ENCODE data around the gene LRRC32.

GRCh38 chr11:76661834-76662434 is 8.6 kb downstream of the LRRC32 start:
- no peak for TF ChIP-seq CHD2 (IDR thresholded peaks at IDR 0.05; ENCODE audit: low read depth, low read length)
- TF ChIP-seq NR2C2 (CRISPR knock-in tag; IDR thresholded peaks at IDR 0.05), result no peak
- TF ChIP-seq NR2C2 (tag; IDR thresholded peaks at IDR 0.05), result no peak
- TF ChIP-seq ETV6 (IDR thresholded peaks at IDR 0.05; ENCODE audit: borderline replicate concordance in 1 of 2, low read depth in 2 of 2, low read length in 1 of 2), result no peak
- TF ChIP-seq ETV6 (CRISPR knock-in tag; IDR thresholded peaks at IDR 0.05; ENCODE audit: borderline replicate concordance), result no peak
- no peak for TF ChIP-seq PHB2 (IDR thresholded peaks at IDR 0.05; ENCODE audit: low read depth)
- TF ChIP-seq ZNF23 (CRISPR knock-in tag; IDR thresholded peaks at IDR 0.05), result no peak
- TF ChIP-seq CEBPB (tag; IDR thresholded peaks at IDR 0.05), result no peak
- TF ChIP-seq ZNF12 (CRISPR knock-in tag; IDR thresholded peaks at IDR 0.05), result no peak
- no peak for TF ChIP-seq POLR2AphosphoS5 (IDR thresholded peaks at IDR 0.05; ENCODE audit: control insufficient read depth, insufficient read depth, low read depth, low read length)
- TF ChIP-seq MAFK (IDR thresholded peaks at IDR 0.05; ENCODE audit: low read length), result peak; percentile 80
